Muscle of leg (tissue), 11 donors: Measurements from ENCODE around the gene RFX4. TPM values are rescaled to one million over a fixed set of nuclear protein-coding genes. Genes with fewer than 3 reads are reported as not detected.
A peak's percentile ranks its signal among the peaks of the same experiment; 100 is the strongest.

ENCODE experiments used
- DNase-seq: peaks from one replicate; pipeline ENCODE4 v3.0.0; 2013
- H3K27ac ChIP-seq: one replicate; pipeline ENCODE4 v1.5.1; 2013; ENCODE audit warnings: mild to moderate bottlenecking, low read length, control low read depth
- H3K27me3 ChIP-seq: one replicate; pipeline ENCODE4 v1.6.1; 2013; ENCODE audit warnings: low read length; ENCODE audit not compliant: control insufficient read depth, insufficient read depth
- H3K36me3 ChIP-seq: one replicate; pipeline ENCODE4 v1.6.1; 2013; ENCODE audit warnings: low read length; ENCODE audit not compliant: control insufficient read depth, insufficient read depth
- H3K4me1 ChIP-seq: one replicate; pipeline ENCODE4 v1.6.1; 2013; ENCODE audit warnings: low read length; ENCODE audit not compliant: control insufficient read depth, insufficient read depth
- H3K4me3 ChIP-seq: one replicate; pipeline ENCODE4 v1.5.1; 2013; ENCODE audit warnings: low read length, control low read depth
- H3K9me3 ChIP-seq: replicated peaks from 2 replicates; pipeline ENCODE4 v1.6.1; 2013; ENCODE audit warnings: low read depth, low read length; ENCODE audit not compliant: control insufficient read depth
- WGBS: methylation state at CpG from one replicate; pipeline ENCODE4 v1.1.5; 2013; ENCODE audit warnings: missing lambda C conversion rate; ENCODE audit not compliant: insufficient coverage; 5-methylcytosine and 5-hydroxymethylcytosine counted together
- polyA plus RNA-seq, 8 donors: library from polyadenylated mRNA; unstranded; fragments of 120-200 nt; gene quantifications; one replicate each; pipeline versions ENCODE4 v1.2.1 to v1.2.3, GENCODE V29; 2013; ENCODE audit warnings: inconsistent platforms in 1 of 8, low replicate concordance in 1 of 8; ENCODE audit not compliant: insufficient read length in 8 of 8, insufficient read depth in 1 of 8
- total RNA-seq: library from RNA; stranded (reverse); fragments of 120-200 nt; gene quantifications from one replicate; pipeline ENCODE4 v1.2.4, GENCODE V29; 2013

RFX4 gene
- total and polyA plus RNA-seq, 9 donors, result 0.04 to 0.24 (median 0.11) TPM

GRCh38 chr12:106588771-106589170 is 6.0 kb downstream of the RFX4 start:
- DNase-seq, result no peak
- Histone ChIP-seq H3K36me3 (no peaks in the 10 kb centered on the region), H3K4me3 (no peak overlapping the region), H3K27me3 (peaks cover 72% of the 10 kb centered on the region), H3K9me3 (no peaks in the 10 kb centered on the region), H3K4me1 (peaks cover 29% of the 10 kb centered on the region), H3K27ac (no peak overlapping the region)
- WGBS, result 56% methylated on average over 1 of the region's 4 CpGs

- DNase-seq, result no peak
- H3K36me3 ChIP-seq, result no peaks in the 10 kb centered on the region
- no peak overlapping the region for H3K27ac ChIP-seq
- H3K4me1 ChIP-seq, result peaks cover 19% of the 10 kb centered on the region
- H3K27me3 ChIP-seq, result peaks cover 68% of the 10 kb centered on the region
- WGBS, result no CpG with 5 or more reads among the region's 2 CpGs
- H3K4me3 ChIP-seq, result no peak overlapping the region
- no peaks in the 10 kb centered on the region for H3K9me3 ChIP-seq
Observed at GRCh38 chr12:106590601-106591000, 7.8 kb downstream of the RFX4 start.

- Histone ChIP-seq H3K4me3 (no peak overlapping the region), H3K9me3 (no peaks in the 10 kb centered on the region), H3K27ac (no peak overlapping the region), H3K36me3 (no peaks in the 10 kb centered on the region), H3K4me1 (no peaks in the 10 kb centered on the region), H3K27me3 (peaks cover 38% of the 10 kb centered on the region)
- no peak for DNase-seq
- 26% methylated on average over 16 of the region's 17 CpGs for WGBS
Observed at GRCh38 chr12:106594447-106594846, 11.6 kb downstream of the RFX4 start.

GRCh38 chr12:106595268-106595667 is 12.5 kb downstream of the RFX4 start:
- Histone ChIP-seq H3K4me3 (no peak overlapping the region), H3K4me1 (no peaks in the 10 kb centered on the region), H3K9me3 (no peaks in the 10 kb centered on the region), H3K27me3 (peaks cover 32% of the 10 kb centered on the region), H3K27ac (no peak overlapping the region), H3K36me3 (no peaks in the 10 kb centered on the region)
- WGBS, result 100% methylated on average over 3 of the region's 3 CpGs
- no peak for DNase-seq

- no CpG with 5 or more reads among the region's 5 CpGs for WGBS
- no peak for DNase-seq
- peaks cover 5% of the 10 kb centered on the region for H3K4me1 ChIP-seq
- no peak overlapping the region for H3K4me3 ChIP-seq
- H3K36me3 ChIP-seq, result no peaks in the 10 kb centered on the region
- no peak overlapping the region for H3K27ac ChIP-seq
- no peaks in the 10 kb centered on the region for H3K9me3 ChIP-seq
- H3K27me3 ChIP-seq, result peaks cover 22% of the 10 kb centered on the region
Observed at GRCh38 chr12:106598003-106598402, 15.2 kb downstream of the RFX4 start.

GRCh38 chr12:106599302-106599701 is 16.5 kb downstream of the RFX4 start:
- Histone ChIP-seq H3K27ac (no peak overlapping the region), H3K27me3 (peaks cover 20% of the 10 kb centered on the region), H3K4me1 (peaks cover 5% of the 10 kb centered on the region), H3K9me3 (no peaks in the 10 kb centered on the region), H3K4me3 (no peak overlapping the region), H3K36me3 (no peaks in the 10 kb centered on the region)
- no peak for DNase-seq
- 97% methylated on average over 3 of the region's 4 CpGs for WGBS

- Histone ChIP-seq H3K36me3 (no peaks in the 10 kb centered on the region), H3K4me3 (no peak overlapping the region), H3K4me1 (peaks cover 5% of the 10 kb centered on the region), H3K27me3 (peaks cover 9% of the 10 kb centered on the region), H3K9me3 (no peaks in the 10 kb centered on the region), H3K27ac (no peak overlapping the region)
- WGBS, result 62% methylated on average over 3 of the region's 5 CpGs
- DNase-seq, result no peak
Observed at GRCh38 chr12:106600503-106600902, 17.7 kb downstream of the RFX4 start.

GRCh38 chr12:106601031-106601430 is 18.2 kb downstream of the RFX4 start:
- no peak for DNase-seq
- H3K9me3 ChIP-seq, result no peaks in the 10 kb centered on the region
- no peak overlapping the region for H3K27ac ChIP-seq
- H3K4me3 ChIP-seq, result no peak overlapping the region
- peaks cover 5% of the 10 kb centered on the region for H3K4me1 ChIP-seq
- H3K27me3 ChIP-seq, result peaks cover 6% of the 10 kb centered on the region
- WGBS, result 46% methylated on average over 10 of the region's 10 CpGs
- H3K36me3 ChIP-seq, result no peaks in the 10 kb centered on the region

GRCh38 chr12:106601496-106601895 is 18.7 kb downstream of the RFX4 start:
- Histone ChIP-seq H3K36me3 (no peaks in the 10 kb centered on the region), H3K27me3 (peaks cover 4% of the 10 kb centered on the region), H3K27ac (no peak overlapping the region), H3K9me3 (no peaks in the 10 kb centered on the region), H3K4me1 (peaks cover 5% of the 10 kb centered on the region), H3K4me3 (no peak overlapping the region)
- 65% methylated on average over 7 of the region's 11 CpGs for WGBS
- DNase-seq, result no peak

GRCh38 chr12:106602076-106602475 is 19.3 kb downstream of the RFX4 start:
- Histone ChIP-seq H3K27me3 (peaks cover 4% of the 10 kb centered on the region), H3K9me3 (no peaks in the 10 kb centered on the region), H3K4me3 (no peak overlapping the region), H3K36me3 (no peaks in the 10 kb centered on the region), H3K4me1 (peaks cover 5% of the 10 kb centered on the region), H3K27ac (no peak overlapping the region)
- DNase-seq, result peak; percentile 52
- 72% methylated on average over 3 of the region's 4 CpGs for WGBS

GRCh38 chr12:106605254-106605653 is 22.4 kb downstream of the RFX4 start:
- WGBS, result 83% methylated on average over 1 of the region's 2 CpGs
- Histone ChIP-seq H3K36me3 (no peaks in the 10 kb centered on the region), H3K27ac (no peak overlapping the region), H3K9me3 (no peaks in the 10 kb centered on the region), H3K4me3 (no peak overlapping the region), H3K4me1 (peaks cover 5% of the 10 kb centered on the region), H3K27me3 (no peaks in the 10 kb centered on the region)
- DNase-seq, result no peak
